PFSK-1 (cell line): ENCODE data around the gene APBB1IP.

Experiments
- FOXP2 ChIP-seq: optimal IDR thresholded peaks from 2 replicates; pipeline ENCODE3; 2011; ENCODE audit warnings: borderline replicate concordance, control low read depth, inconsistent platforms; ENCODE audit not compliant: insufficient read depth; ENCODE audit errors: extremely low read length, extremely low read depth
- POLR2AphosphoS5 ChIP-seq: IDR thresholded peaks from 2 replicates; pipeline ENCODE4 v1.6.1; 2012; ENCODE audit warnings: low read depth, mild to moderate bottlenecking, control low read depth, low read length, moderate library complexity
- REST ChIP-seq, 2 experiments: IDR thresholded peaks; 2 replicates each; pipeline versions ENCODE4 v1.6.1 to v1.8.0; 2011 to 2012; ENCODE audit warnings: low read depth in 2 of 2, low read length in 2 of 2, control low read depth in 1 of 2, inconsistent platforms in 1 of 2, mild to moderate bottlenecking in 1 of 2, moderate library complexity in 1 of 2; ENCODE audit not compliant: insufficient read depth in 1 of 2
- SIN3A ChIP-seq: IDR thresholded peaks from 2 replicates; pipeline ENCODE4 v1.6.1; 2012; ENCODE audit warnings: mild to moderate bottlenecking, low read length, moderate library complexity, borderline replicate concordance; ENCODE audit not compliant: insufficient read depth
- TAF1 ChIP-seq: IDR thresholded peaks from 2 replicates; pipeline ENCODE4 v1.6.1; 2012; ENCODE audit warnings: low read length, control low read depth, borderline replicate concordance; ENCODE audit not compliant: insufficient read depth

Gene APBB1IP

DNA sequence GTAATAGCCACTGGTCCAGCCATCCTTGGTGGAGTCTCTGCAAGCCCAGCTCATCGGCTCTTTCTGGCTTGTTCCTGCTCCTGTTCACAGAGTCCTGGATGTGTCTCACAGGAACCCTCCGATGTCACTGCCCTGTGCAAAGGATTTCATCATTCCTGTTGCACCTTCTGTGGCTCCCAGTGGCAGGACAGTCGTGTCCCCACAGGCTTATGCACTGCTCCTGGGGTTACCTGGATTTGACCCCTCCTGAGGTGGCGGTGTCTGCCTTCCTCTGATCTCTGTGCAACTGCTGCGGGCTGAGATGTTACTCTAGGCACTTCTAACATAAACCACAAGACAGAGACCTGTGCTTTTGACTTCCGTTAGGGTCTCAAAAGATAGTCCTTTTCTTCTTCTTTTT lies 30.6 kb downstream of the APBB1IP start:
- TF ChIP-seq FOXP2 (no peak), REST (IDR thresholded peaks at IDR 0.05; ENCODE audit: insufficient read depth in 1 of 2, low read depth in 2 of 2, low read length in 2 of 2) (no peak)

GRCh38 chr10:26472492-26472778 lies 34.3 kb downstream of the APBB1IP start:
- TF ChIP-seq REST (IDR thresholded peaks at IDR 0.05; ENCODE audit: insufficient read depth in 1 of 2, low read depth in 2 of 2, low read length in 2 of 2) = no peak
- TF ChIP-seq TAF1 = no peak
- no peak for TF ChIP-seq SIN3A
- TF ChIP-seq POLR2AphosphoS5 = no peak
- TF ChIP-seq FOXP2 = no peak

GRCh38 chr10:26474026-26474425 lies 35.9 kb downstream of the APBB1IP start:
- no peak for TF ChIP-seq FOXP2
- no peak for TF ChIP-seq REST (IDR thresholded peaks at IDR 0.05; ENCODE audit: insufficient read depth in 1 of 2, low read depth in 2 of 2, low read length in 2 of 2)
- no peak for TF ChIP-seq POLR2AphosphoS5

- TF ChIP-seq FOXP2 (no peak), REST (IDR thresholded peaks at IDR 0.05; ENCODE audit: insufficient read depth in 1 of 2, low read depth in 2 of 2, low read length in 2 of 2) (no peak), TAF1 (no peak), SIN3A (no peak), POLR2AphosphoS5 (no peak)
Observed at GRCh38 chr10:26475386-26475785, 37.2 kb downstream of the APBB1IP start.

GRCh38 chr10:26477501-26477900 lies 39.4 kb downstream of the APBB1IP start:
- TF ChIP-seq FOXP2 = no peak
- TF ChIP-seq REST (IDR thresholded peaks at IDR 0.05; ENCODE audit: insufficient read depth in 1 of 2, low read depth in 2 of 2, low read length in 2 of 2) = no peak
- no peak for TF ChIP-seq POLR2AphosphoS5
- TF ChIP-seq SIN3A = no peak
- no peak for TF ChIP-seq TAF1
